IMR-90 (cell line): Measurements from ENCODE around the gene GRK2. TPM values are rescaled to one million over a fixed set of nuclear protein-coding genes. Genes with fewer than 3 reads are reported as not detected.

Experiments
- ATAC-seq: fragments of 200-7000 bp; cut with Tn5 transposase; 2 replicates; pipeline ENCODE4 v1.9.1; 2020; ENCODE audit warnings: low read depth, mild to moderate bottlenecking, moderate library complexity
- BruUV-seq: library from RNA; stranded (reverse); fragments of 400-500 nt; replicated peaks from 2 replicates; lab custom pipeline; 2021; lab: Mats Ljungman, UMichigan
- CTCF ChIA-PET: fragments of 300-600 bp; formaldehyde crosslinking; extraction: SDS; loops from one replicate; lab custom pipeline; 2021; ENCODE audit warnings: antibody characterized with exemption; lab: Yijun Ruan, JAX
- POLR2A ChIA-PET: fragments of 300-600 bp; sonication (Branson Sonifier 250); formaldehyde crosslinking; loops from one replicate; lab custom pipeline; 2022; ENCODE audit warnings: antibody characterized with exemption; ENCODE audit not compliant: unreplicated experiment; lab: Charles Lee
- DNase-seq: peaks from one replicate; pipeline ENCODE4 v3.0.0; 2013
- H2AFZ ChIP-seq: replicated peaks from 2 replicates; pipeline ENCODE3; 2013; ENCODE audit warnings: low read length, mild to moderate bottlenecking; ENCODE audit not compliant: poor library complexity
- H2AK5ac ChIP-seq: 2 replicates; pipeline ENCODE4 v1.6.1; 2013; ENCODE audit warnings: low read depth, low read length, inconsistent platforms
- H2AK9ac ChIP-seq: replicated peaks from 2 replicates; pipeline ENCODE3; 2013; ENCODE audit warnings: mild to moderate bottlenecking, low read depth, low read length, moderate library complexity; ENCODE audit not compliant: poor library complexity
- H2BK120ac ChIP-seq: 2 replicates; pipeline ENCODE4 v1.6.1; 2013; ENCODE audit warnings: low read depth, low read length, inconsistent platforms
- H2BK15ac ChIP-seq: 3 replicates; pipeline ENCODE4 v1.6.1; 2013; ENCODE audit warnings: low read depth, low read length, inconsistent platforms
- H2BK20ac ChIP-seq: 2 replicates; pipeline ENCODE4 v1.6.1; 2013; ENCODE audit warnings: low read depth, mild to moderate bottlenecking, inconsistent platforms, low read length, moderate library complexity
- H2BK5ac ChIP-seq: 2 replicates; pipeline ENCODE4 v1.6.1; 2013; ENCODE audit warnings: mild to moderate bottlenecking, low read depth, low read length, inconsistent platforms; ENCODE audit not compliant: poor library complexity, severe bottlenecking
- H3K14ac ChIP-seq: replicated peaks from 2 replicates; pipeline ENCODE4 v1.6.1; 2013; ENCODE audit warnings: low read depth, low read length, inconsistent platforms
- H3K18ac ChIP-seq: 2 replicates; pipeline ENCODE4 v1.6.1; 2013; ENCODE audit warnings: low read depth, low read length, control low read depth
- H3K23ac ChIP-seq: 2 replicates; pipeline ENCODE4 v1.6.1; 2013; ENCODE audit warnings: low read depth, low read length, inconsistent platforms
- H3K27ac ChIP-seq: 2 replicates; pipeline ENCODE4 v1.5.1; 2013; ENCODE audit warnings: mild to moderate bottlenecking, control low read depth, low read length; ENCODE audit not compliant: insufficient read depth
- H3K27me3 ChIP-seq: 2 replicates; pipeline ENCODE4 v1.6.1; 2013; ENCODE audit warnings: low read length; ENCODE audit not compliant: control insufficient read depth, insufficient read depth
- H3K36me3 ChIP-seq: 2 replicates; pipeline ENCODE4 v1.6.1; 2013; ENCODE audit warnings: low read length, mixed read lengths; ENCODE audit not compliant: control insufficient read depth, insufficient read depth
- H3K4ac ChIP-seq: 2 replicates; pipeline ENCODE4 v1.6.1; 2013; ENCODE audit warnings: low read depth, low read length, inconsistent platforms
- H3K4me1 ChIP-seq: 2 replicates; pipeline ENCODE4 v1.6.1; 2013; ENCODE audit warnings: low read length, mixed read lengths; ENCODE audit not compliant: control insufficient read depth, insufficient read depth
- H3K4me2 ChIP-seq: 2 replicates; pipeline ENCODE4 v1.6.1; 2013; ENCODE audit warnings: low read depth, mild to moderate bottlenecking, control low read depth, low read length, moderate library complexity
- H3K4me3 ChIP-seq: 2 replicates; pipeline ENCODE4 v1.5.1; 2013; ENCODE audit warnings: low read depth, mild to moderate bottlenecking, control low read depth, low read length, moderate library complexity; ENCODE audit not compliant: insufficient read depth
- H3K56ac ChIP-seq: 2 replicates; pipeline ENCODE4 v1.6.1; 2013; ENCODE audit warnings: low read length, inconsistent platforms; ENCODE audit not compliant: insufficient read depth; ENCODE audit errors: extremely low read depth
- H3K79me1 ChIP-seq, 2 experiments: 2 replicates each; pipeline ENCODE4 v1.6.1; 2013; ENCODE audit warnings: low read length in 2 of 2, inconsistent platforms in 1 of 2, low read depth in 1 of 2
- H3K9ac ChIP-seq: 2 replicates; pipeline ENCODE4 v1.6.1; 2013; ENCODE audit warnings: low read depth, low read length, control low read depth
- H3K9me1 ChIP-seq: 2 replicates; pipeline ENCODE4 v1.6.1; 2013; ENCODE audit warnings: low read length, inconsistent platforms; ENCODE audit not compliant: insufficient read depth
- H3K9me3 ChIP-seq: 2 replicates; pipeline ENCODE4 v1.6.1; 2013; ENCODE audit warnings: low read length; ENCODE audit not compliant: control insufficient read depth, insufficient read depth
- H4K20me1 ChIP-seq: 2 replicates; pipeline ENCODE4 v1.6.1; 2013; ENCODE audit warnings: low read length, inconsistent platforms; ENCODE audit not compliant: insufficient read depth
- H4K5ac ChIP-seq: 2 replicates; pipeline ENCODE4 v1.6.1; 2013; ENCODE audit warnings: mild to moderate bottlenecking, low read depth, low read length, control low read depth
- H4K8ac ChIP-seq, 2 experiments: 2 replicates each; pipeline ENCODE4 v1.6.1; 2013; ENCODE audit warnings: low read depth in 2 of 2, low read length in 2 of 2, control low read depth in 1 of 2, inconsistent platforms in 1 of 2
- H4K91ac ChIP-seq: 2 replicates; pipeline ENCODE4 v1.6.1; 2013; ENCODE audit warnings: low read depth, low read length, inconsistent platforms; ENCODE audit not compliant: insufficient read depth
- BHLHE40 ChIP-seq: fragments of 150-350 bp; IDR thresholded peaks from 2 replicates; pipeline ENCODE4 v1.6.1; 2016; ENCODE audit warnings: mild to moderate bottlenecking, low read depth, low read length
- CEBPB ChIP-seq: IDR thresholded peaks from 2 replicates; pipeline ENCODE4 v1.6.1; 2012; ENCODE audit warnings: low read depth, low read length, improper control_type of control experiment
- CHD1 ChIP-seq: IDR thresholded peaks from 2 replicates; pipeline ENCODE4 v1.6.1; 2012; ENCODE audit warnings: low read depth, low read length, improper control_type of control experiment
- CTCF ChIP-seq: conservative IDR thresholded peaks from 2 replicates; pipeline ENCODE4 v1.5.1; 2012; ENCODE audit warnings: mild to moderate bottlenecking, low read depth, low read length, improper control_type of control experiment
- FOS ChIP-seq: fragments of 150-350 bp; IDR thresholded peaks from 2 replicates; pipeline ENCODE4 v1.6.1; 2016; ENCODE audit warnings: low read depth, low read length
- MAFK ChIP-seq: IDR thresholded peaks from 2 replicates; pipeline ENCODE4 v1.6.1; 2012; ENCODE audit warnings: low read depth, low read length, improper control_type of control experiment
- MAZ ChIP-seq: IDR thresholded peaks from 2 replicates; pipeline ENCODE4 v1.6.1; 2012; ENCODE audit warnings: low read depth, mild to moderate bottlenecking, low read length, improper control_type of control experiment, moderate library complexity, borderline replicate concordance
- MXI1 ChIP-seq: IDR thresholded peaks from 2 replicates; pipeline ENCODE4 v1.6.1; 2012; ENCODE audit warnings: low read depth, mild to moderate bottlenecking, low read length, moderate library complexity, borderline replicate concordance
- NFE2L2 ChIP-seq: fragments of 150-350 bp; IDR thresholded peaks from 2 replicates; pipeline ENCODE4 v1.6.1; 2016; ENCODE audit warnings: low read depth, mild to moderate bottlenecking, low read length
- POLR2A ChIP-seq: IDR thresholded peaks from 2 replicates; pipeline ENCODE4 v1.6.1; 2012; ENCODE audit warnings: mild to moderate bottlenecking, low read depth, low read length
- RAD21 ChIP-seq: IDR thresholded peaks from 2 replicates; pipeline ENCODE4 v1.6.1; 2012; ENCODE audit warnings: low read length, improper control_type of control experiment
- RCOR1 ChIP-seq: IDR thresholded peaks from 2 replicates; pipeline ENCODE4 v1.6.1; 2012; ENCODE audit warnings: mild to moderate bottlenecking, low read length, improper control_type of control experiment; ENCODE audit not compliant: insufficient replicate concordance
- RFX5 ChIP-seq: IDR thresholded peaks from 2 replicates; pipeline ENCODE4 v1.8.0; 2012; ENCODE audit warnings: low read depth, mild to moderate bottlenecking, low read length, moderate library complexity
- SMC3 ChIP-seq: fragments of 150-350 bp; IDR thresholded peaks from 2 replicates; pipeline ENCODE4 v1.6.1; 2016; ENCODE audit warnings: low read depth, mild to moderate bottlenecking, antibody characterized with exemption, low read length, moderate library complexity
- USF2 ChIP-seq: fragments of 150-350 bp; IDR thresholded peaks from 2 replicates; pipeline ENCODE4 v1.6.1; 2017; ENCODE audit warnings: mild to moderate bottlenecking, antibody characterized with exemption, low read length, low read depth
- WGBS, 2 experiments: methylation state at CpG; one replicate each; pipeline versions ENCODE4 v1.1.5 to v1.1.7; 2013; ENCODE audit warnings: missing lambda C conversion rate in 2 of 2; ENCODE audit not compliant: insufficient read length in 1 of 2; ENCODE audit errors: extremely low coverage in 2 of 2; 5-methylcytosine and 5-hydroxymethylcytosine counted together
- dilution Hi-C: fragments of 300-500 bp; cut with HindIII; formaldehyde crosslinking; loops from one replicate; pipeline ENCODE4 v1.14.3; 2018; ENCODE audit warnings: low sequenced_read_pairs; ENCODE audit not compliant: unreplicated experiment
- in situ Hi-C: fragments of 300-500 bp; cut with MboI; formaldehyde crosslinking; loops from 3 replicates; pipeline ENCODE4 v1.14.3; 2019; ENCODE audit warnings: low sequenced_read_pairs, inconsistent platforms, mixed read lengths
- intact Hi-C: fragments of 100-400 bp; cut with micrococcal nuclease; formaldehyde crosslinking; loops from 2 replicates; pipeline ENCODE4 v1.10.0; 2022
- polyA plus RNA-seq, 3 experiments: library from polyadenylated mRNA; depleted of rRNA; stranded (reverse); fragments of >200 nt; gene quantifications; 2 replicates each; pipeline ENCODE4 v1.2.3, GENCODE V29; 2012; ENCODE audit warnings: low replicate concordance in 1 of 3
- total RNA-seq: library from RNA; depleted of rRNA; stranded (reverse); fragments of >200 nt; gene quantifications from 2 replicates; pipeline ENCODE4 v1.2.3, GENCODE V29; 2012
- TF ChIP-seq, protein P1 (sequence below): fragments of 150-350 bp; IDR thresholded peaks from 2 replicates; pipeline ENCODE4 v1.6.1; 2016; ENCODE audit warnings: low read depth, mild to moderate bottlenecking, low read length, moderate library complexity, borderline replicate concordance

Gene GRK2
- total and polyA plus RNA-seq, 2 of the 4 experiments (the other 2 are of a cell fraction) = 26.7 to 41.8 TPM

DNA sequence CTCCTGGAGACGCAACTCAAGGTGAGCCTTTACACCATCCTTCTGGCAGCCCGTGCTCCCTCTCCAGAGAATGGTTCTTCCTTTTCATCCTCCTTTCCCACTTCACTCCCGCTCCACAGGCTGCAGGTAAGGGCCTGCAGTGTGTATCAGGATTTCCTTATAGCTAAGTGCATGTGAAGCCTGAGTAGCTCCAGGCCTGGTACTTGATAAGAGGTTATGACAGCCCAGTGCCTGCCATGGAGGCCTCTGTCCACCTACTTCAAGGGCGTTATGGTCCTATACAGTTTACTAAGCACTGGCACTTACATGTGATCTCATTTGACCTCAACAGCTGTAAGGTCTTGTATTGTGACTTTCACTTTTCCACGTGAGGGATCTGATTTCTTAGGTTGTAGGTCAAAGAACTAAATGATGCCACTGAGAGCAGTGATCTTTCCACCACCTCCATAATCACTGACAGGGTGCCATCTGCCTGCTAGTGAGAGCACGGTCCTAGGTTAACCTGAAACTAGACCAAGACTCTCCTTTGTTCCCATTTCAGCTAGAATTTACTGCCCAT, 55.1 kb downstream of the GRK2 start:
- H2BK20ac ChIP-seq = no peak overlapping the region
- WGBS, 2 experiments = 100% methylated on average over 1 of the region's 6 CpGs; no CpG with 5 or more reads in 1 of the 2 experiments
- no peak overlapping the region for H3K9ac ChIP-seq
- CTCF ChIA-PET = no interaction called here
- no peaks in the 10 kb centered on the region for H3K36me3 ChIP-seq
- H3K27ac ChIP-seq = no peak overlapping the region
- no peak overlapping the region for H3K23ac ChIP-seq
- no peak overlapping the region for H3K4me3 ChIP-seq
- no peak overlapping the region for H4K5ac ChIP-seq
- H3K18ac ChIP-seq = no peak overlapping the region
- H4K8ac ChIP-seq = no peak overlapping the region
- no peak overlapping the region for H2BK120ac ChIP-seq
- H2BK15ac ChIP-seq = no peak overlapping the region
- TF ChIP-seq POLR2A = no peak
- no peak for TF ChIP-seq USF2
- TF ChIP-seq MAFK = no peak
- no peak for TF ChIP-seq BHLHE40
- no peak for TF ChIP-seq CTCF
- no peak for TF ChIP-seq MAZ
- TF ChIP-seq RFX5 = no peak
- TF ChIP-seq MXI1 = no peak
- TF ChIP-seq RCOR1 = no peak
- no peak for TF ChIP-seq RAD21
- no peak for TF ChIP-seq SMC3
- no peak for TF ChIP-seq FOS
- TF ChIP-seq, protein P1, sequence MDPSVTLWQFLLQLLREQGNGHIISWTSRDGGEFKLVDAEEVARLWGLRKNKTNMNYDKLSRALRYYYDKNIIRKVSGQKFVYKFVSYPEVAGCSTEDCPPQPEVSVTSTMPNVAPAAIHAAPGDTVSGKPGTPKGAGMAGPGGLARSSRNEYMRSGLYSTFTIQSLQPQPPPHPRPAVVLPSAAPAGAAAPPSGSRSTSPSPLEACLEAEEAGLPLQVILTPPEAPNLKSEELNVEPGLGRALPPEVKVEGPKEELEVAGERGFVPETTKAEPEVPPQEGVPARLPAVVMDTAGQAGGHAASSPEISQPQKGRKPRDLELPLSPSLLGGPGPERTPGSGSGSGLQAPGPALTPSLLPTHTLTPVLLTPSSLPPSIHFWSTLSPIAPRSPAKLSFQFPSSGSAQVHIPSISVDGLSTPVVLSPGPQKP = no peak
- no peak for TF ChIP-seq CEBPB
- TF ChIP-seq CHD1 = no peak
- no peak for TF ChIP-seq NFE2L2
- H3K27me3 ChIP-seq = no peaks in the 10 kb centered on the region
- no peak overlapping the region for H2BK5ac ChIP-seq
- H2AK9ac ChIP-seq = no peak overlapping the region
- no peaks in the 10 kb centered on the region; a peak in 1 of 4 replicates for H3K79me1 ChIP-seq
- no peak for DNase-seq
- no peak overlapping the region for H2AK5ac ChIP-seq
- no peak overlapping the region for H3K14ac ChIP-seq
- in situ Hi-C loops = no loop called here
- no peak overlapping the region for H4K91ac ChIP-seq
- H2AFZ ChIP-seq = no peak overlapping the region
- dilution Hi-C loops = no loop called here
- H3K4me2 ChIP-seq = no peak overlapping the region
- H3K9me1 ChIP-seq = peaks cover 3% of the 10 kb centered on the region; the same call in 1 of the 2 replicates
- no peak for ATAC-seq
- H3K9me3 ChIP-seq = no peaks in the 10 kb centered on the region
- peaks cover 6% of the 10 kb centered on the region; the same call in 1 of the 2 replicates for H4K20me1 ChIP-seq
- intact Hi-C loops = no loop called here
- no peak overlapping the region for H3K56ac ChIP-seq
- no peak overlapping the region for H3K4ac ChIP-seq
- 0 out of 2 replicates have a peak, but pooled peaks cover 2% of the 10 kb centered on the region for H3K4me1 ChIP-seq
- no TSS peak for BruUV-seq
- POLR2A ChIA-PET = no interaction called here
